GM18868 (cell line): ENCODE data around the gene CFHR4.
"Not testable (repeated sequence)": the region's sequence is repeated elsewhere in the genome, so short reads cannot be mapped to it uniquely, and the experiment has no call there.

Source experiments
- ATAC-seq: cut with Tn5 transposase; IDR thresholded peaks from one replicate; pipeline ENCODE4 v1.9.1; 2021; ENCODE audit warnings: mild to moderate bottlenecking, moderate library complexity; ENCODE audit not compliant: unreplicated experiment

Gene CFHR4

GRCh38 chr1:196933531-196934189 lies 45.8 kb downstream of the CFHR4 start:
- ATAC-seq, result no peak

GRCh38 chr1:196941474-196941873 lies 53.6 kb downstream of the CFHR4 start:
- not testable (repeated sequence) for ATAC-seq

GRCh38 chr1:196943568-196943967 lies 55.7 kb downstream of the CFHR4 start, which contains the start of gene CFHR2:
Gene CFHR2, plus strand, starts transcription at chr1:196943738. Its CDS starts 143 bp downstream, at chr1:196943881.
- not testable (repeated sequence) for ATAC-seq

GRCh38 chr1:196951711-196952394 lies 64.0 kb downstream of the CFHR4 start:
- peak; percentile 97 for ATAC-seq

- no peak for ATAC-seq
Observed at GRCh38 chr1:196954778-196955177, 66.9 kb downstream of the CFHR4 start.

GRCh38 chr1:196955926-196956325 lies 68.1 kb downstream of the CFHR4 start:
- no peak for ATAC-seq

GRCh38 chr1:196960854-196961253 lies 73.0 kb downstream of the CFHR4 start:
- ATAC-seq, result peak; percentile 93
